ENCODE results near the gene INPP5D.

DNA sequence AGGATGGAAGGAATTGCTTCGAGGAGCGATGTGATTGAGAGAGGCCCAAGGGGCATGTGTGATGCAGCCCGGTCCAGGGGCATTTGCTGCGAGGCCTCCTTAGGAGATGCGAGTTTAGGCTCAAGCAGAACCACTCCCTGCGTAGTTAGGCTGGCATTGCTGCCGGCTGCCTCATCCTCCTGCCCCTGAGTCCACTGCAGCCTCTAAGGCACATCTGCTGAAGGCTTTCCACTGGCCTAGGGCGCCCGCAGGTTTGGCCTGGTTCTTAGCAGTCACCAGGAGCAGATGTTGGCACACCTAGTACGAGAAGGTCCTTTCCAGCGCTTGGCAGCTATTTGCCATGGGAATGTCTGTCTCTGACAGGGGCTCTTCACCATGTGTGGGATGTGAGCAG is 20.7 kb downstream of the INPP5D start:
- TF ChIP-seq POLR2A (IDR thresholded peaks at IDR 0.05; ENCODE audit: low read length) (no peak), GATA1 (IDR thresholded peaks at IDR 0.05; ENCODE audit: low read depth, low read length) (no peak)

Measured in erythroblast (primary cell).